ENCODE measurements around the gene ZNF830. TPM values are rescaled to one million over a fixed set of nuclear protein-coding genes. Genes with fewer than 3 reads are reported as not detected.
A peak's percentile ranks its signal among the peaks of the same experiment; 100 is the strongest.
"Not testable (repeated sequence)": the region's sequence is repeated elsewhere in the genome, so short reads cannot be mapped to it uniquely, and the experiment has no call there.

Gene ZNF830
- 10 to 100 TPM; 27.0 to 30.7 (median 30.5) TPM for polyA plus RNA-seq (ENCODE audit: insufficient read length in 3 of 3)

- peak; percentile 95 to 97 (median 96) for DNase-seq (ENCODE audit: low read depth in 3 of 3, low spot score in 2 of 3)
Observed at GRCh38 chr17:34961093-34961911, at the start of gene ZNF830, which contains the start of gene CCT6B. ZNF830 (plus strand) TSS chr17:34961540; CDS start chr17:34961567, 27 bp downstream. CCT6B (minus strand) TSS chr17:34961460; CDS start chr17:34961393, 67 bp downstream.

GRCh38 chr17:34913001-34913400, 48.3 kb upstream of the ZNF830 start:
- no peak for DNase-seq (ENCODE audit: low read depth in 3 of 3, low spot score in 2 of 3)

- DNase-seq (ENCODE audit: low read depth in 3 of 3, low spot score in 2 of 3): no peak
Observed at GRCh38 chr17:34916120-34916519, 45.2 kb upstream of the ZNF830 start.

DNA sequence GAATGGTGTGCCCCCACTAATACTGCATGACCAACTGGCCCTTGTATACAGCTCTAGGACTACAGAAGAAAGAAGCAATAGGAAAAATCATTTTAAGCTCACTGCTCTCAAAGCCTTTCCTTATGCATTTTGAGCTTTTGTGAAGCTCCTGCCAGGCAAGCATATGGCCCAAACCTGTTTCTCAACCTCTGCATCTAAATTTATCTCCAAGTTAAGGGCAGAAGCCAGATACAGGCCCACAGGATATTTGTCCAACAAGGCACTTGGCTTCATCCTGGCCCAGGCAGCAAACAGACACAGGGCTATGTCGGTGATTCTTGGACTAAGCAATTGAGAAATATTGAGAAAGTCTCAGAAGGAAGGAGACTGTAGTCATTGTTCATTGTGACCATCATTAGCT, 44.0 kb upstream of the ZNF830 start:
- DNase-seq (ENCODE audit: low read depth in 3 of 3, low spot score in 2 of 3): no peak

DNA sequence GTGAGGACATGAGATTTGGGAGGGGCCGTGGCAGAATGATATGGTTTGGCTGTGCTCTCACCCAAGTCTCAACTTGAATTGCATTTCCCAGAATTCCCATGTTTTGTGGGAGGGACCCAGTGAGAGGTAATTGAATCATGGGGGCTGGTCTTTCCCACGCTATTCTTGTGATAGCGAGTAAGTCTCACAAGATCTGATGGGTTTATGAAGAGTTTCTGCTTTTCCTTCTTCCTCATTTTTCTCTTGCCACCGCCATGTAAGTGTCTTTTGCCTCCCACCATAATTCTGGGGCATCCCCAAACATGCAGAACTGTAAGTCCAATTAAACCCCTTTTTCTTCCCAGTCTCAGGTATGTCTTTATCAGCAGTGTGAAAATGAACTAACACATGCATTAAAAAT, 40.7 kb upstream of the ZNF830 start:
- no peak for DNase-seq (ENCODE audit: low read depth in 3 of 3, low spot score in 2 of 3)

- no peak for DNase-seq (ENCODE audit: low read depth in 3 of 3, low spot score in 2 of 3)
Observed at GRCh38 chr17:34926661-34927060, 34.7 kb upstream of the ZNF830 start.

DNA sequence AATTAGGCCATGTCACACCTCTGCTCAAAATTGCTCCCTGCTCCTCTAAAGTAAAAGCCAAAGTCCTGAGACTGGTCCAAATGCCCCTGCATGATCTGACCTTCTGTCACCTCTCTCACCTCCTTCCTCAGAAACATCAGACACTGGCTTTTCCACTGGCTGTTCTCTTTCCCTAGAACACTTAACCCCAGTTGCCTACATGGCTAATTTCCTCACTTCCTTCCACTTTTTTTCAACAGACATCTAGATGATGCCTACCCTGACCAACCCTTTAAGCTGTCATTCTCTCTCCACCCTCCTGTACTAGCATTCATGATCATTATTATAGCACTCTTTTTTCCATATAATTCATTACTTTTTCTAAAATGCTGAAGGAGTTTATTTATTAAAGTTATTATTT, 31.1 kb upstream of the ZNF830 start:
- DNase-seq (ENCODE audit: low read depth in 3 of 3, low spot score in 2 of 3): no peak

DNA sequence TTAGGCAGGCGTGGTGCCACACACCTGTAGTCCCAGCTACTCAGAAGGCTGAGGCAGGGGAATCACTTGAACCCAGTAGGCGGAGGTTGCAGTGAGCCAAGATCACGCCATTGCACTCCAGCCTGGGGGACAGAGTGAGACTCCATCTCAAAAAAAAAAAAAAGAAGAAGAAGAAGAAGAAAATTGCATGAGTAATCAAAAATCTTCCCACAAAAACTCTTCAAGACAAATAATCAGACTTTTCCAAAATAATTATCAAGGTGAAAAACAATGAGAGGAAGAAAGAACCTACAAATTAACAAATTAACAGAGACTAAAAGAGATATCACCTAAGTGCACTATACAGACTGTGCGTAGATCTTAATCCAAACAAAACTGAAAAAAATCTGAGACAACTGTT, 10.6 kb upstream of the ZNF830 start:
- DNase-seq (ENCODE audit: low read depth in 3 of 3, low spot score in 2 of 3): not testable (repeated sequence)

DNA sequence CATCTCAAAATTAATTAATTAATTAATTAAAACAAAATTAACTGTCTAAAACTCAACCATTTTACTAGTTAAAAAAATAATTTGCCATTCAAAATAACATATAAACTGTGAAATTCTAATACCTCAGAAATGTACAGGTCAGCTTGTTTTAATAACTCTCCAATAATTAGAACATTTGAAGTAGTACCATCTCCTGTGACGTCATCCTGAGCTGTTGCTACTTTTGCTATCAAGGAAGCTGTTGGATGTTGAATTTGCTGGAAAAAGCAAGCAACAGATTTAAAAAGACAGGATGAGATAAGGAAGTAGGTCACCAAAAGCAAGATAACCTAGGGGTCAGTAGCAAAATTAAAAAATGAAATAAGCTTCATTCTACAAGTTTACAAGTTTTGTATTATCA, 2.9 kb upstream of the ZNF830 start:
- DNase-seq (ENCODE audit: low read depth in 3 of 3, low spot score in 2 of 3): no peak

GRCh38 chr17:34974179-34974578, 12.8 kb downstream of the ZNF830 start:
- no peak for DNase-seq (ENCODE audit: low read depth in 3 of 3, low spot score in 2 of 3)

GRCh38 chr17:34974794-34975785, 13.8 kb downstream of the ZNF830 start:
- DNase-seq (ENCODE audit: low read depth in 3 of 3, low spot score in 2 of 3): no peak

DNA sequence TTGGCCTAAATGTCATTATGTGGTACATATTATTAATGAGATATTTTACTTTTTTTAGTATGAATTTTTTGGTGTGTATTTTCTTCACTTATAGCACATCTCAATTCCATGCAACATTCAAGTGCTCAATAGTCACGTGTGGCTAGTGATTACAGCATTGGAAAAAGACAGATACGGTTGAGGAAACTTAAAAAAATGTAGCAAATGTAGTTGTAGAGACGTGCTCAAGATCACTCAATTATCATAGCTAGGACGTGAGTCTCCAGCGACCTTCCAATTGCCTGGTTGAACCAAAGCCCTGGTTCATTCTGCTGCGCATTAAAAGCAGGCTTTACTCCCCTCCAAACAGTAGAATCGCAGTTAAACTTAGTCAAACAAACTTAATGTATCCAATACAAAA, 17.8 kb downstream of the ZNF830 start:
- no peak for DNase-seq (ENCODE audit: low read depth in 3 of 3, low spot score in 2 of 3)

DNA sequence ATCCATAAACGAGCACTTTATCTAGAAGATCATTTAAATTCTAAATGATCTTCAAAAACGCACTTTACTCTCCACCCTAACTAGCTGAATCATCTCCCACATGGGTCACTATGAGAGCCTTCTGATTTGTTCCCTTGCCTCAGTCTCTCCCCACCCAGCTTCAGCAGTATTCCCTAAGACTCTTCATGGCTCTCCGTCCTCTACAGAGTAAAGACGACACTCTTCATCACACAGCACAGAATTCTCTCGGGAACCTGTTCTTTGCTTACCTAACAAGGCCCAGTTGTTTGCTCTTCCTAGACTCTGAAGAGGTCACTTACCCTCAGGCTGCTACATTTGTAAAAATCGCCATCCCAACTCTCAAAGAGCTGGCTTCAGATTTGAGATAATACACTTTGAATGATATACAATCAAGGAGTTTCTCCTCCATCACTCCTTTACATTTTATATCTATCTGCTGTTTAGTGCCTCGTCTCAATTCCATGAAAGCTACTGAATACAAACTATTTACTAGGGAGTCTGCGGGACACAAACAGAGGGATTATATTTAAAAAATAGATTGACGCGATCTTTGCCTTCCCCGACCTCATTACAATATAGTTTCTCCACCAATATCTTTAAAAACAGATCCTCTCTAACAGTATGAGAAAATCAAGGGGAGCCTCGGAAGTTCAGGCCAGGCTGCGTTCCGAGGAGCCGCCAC, 18.5 kb downstream of the ZNF830 start:
- DNase-seq (ENCODE audit: low read depth in 3 of 3, low spot score in 2 of 3): no peak

GRCh38 chr17:34980353-34980680, 19.0 kb downstream of the ZNF830 start, which contains the start of gene LIG3:
LIG3 (plus strand) TSS chr17:34980512; CDS start chr17:34983006, 2,494 bp downstream.
- peak; percentile 74 to 90 (median 89) for DNase-seq (ENCODE audit: low read depth in 3 of 3, low spot score in 2 of 3)

DNA sequence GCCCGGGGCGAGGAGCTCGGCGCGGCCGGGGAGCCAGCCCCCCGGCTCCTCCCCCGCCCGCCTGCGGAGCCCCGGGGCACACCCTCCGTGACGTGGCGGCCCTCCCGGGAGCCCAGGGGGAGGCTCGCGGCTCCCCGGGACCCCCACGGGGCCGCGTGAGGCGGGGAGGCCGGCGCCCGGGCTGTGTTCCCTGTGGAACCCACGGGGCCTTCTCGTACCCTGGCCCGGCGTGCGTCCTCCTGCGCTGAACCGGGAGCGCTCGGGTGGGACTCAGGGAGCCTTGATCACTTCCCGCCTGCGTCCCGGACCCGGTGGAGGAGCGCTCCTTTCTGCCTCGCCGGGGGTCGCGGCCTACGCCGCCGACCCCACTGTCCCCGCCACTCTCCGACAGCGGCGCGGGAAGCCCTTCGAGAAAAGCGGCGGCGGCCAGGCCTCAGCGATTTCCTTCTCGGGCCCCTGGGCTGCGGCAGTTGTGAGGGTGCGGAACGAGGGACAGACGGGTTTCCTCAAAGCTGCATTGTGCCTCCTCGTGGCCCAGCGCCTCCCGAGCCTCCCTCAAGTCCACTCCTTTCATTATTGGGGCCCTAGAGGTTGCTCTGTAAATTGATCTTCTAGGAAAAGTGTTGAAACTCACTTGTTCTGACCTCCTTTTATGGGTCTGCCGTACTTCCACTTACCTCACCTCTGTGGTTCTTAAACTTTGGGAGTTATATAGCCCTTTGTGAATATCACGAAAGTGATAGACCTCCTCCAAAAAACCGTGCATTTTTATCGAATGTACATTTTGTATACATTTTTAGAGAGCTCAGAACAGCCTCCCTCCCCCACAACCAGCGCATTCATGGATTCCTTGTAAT, 19.6 kb downstream of the ZNF830 start:
- DNase-seq (ENCODE audit: low read depth in 3 of 3, low spot score in 2 of 3): peak in 2 of 3 donors; percentile 60 to 69

GRCh38 chr17:34981538-34982241, 20.4 kb downstream of the ZNF830 start:
- no peak for DNase-seq (ENCODE audit: low read depth in 3 of 3, low spot score in 2 of 3)

GRCh38 chr17:34987232-34987631, 25.9 kb downstream of the ZNF830 start:
- no peak for DNase-seq (ENCODE audit: low read depth in 3 of 3, low spot score in 2 of 3)

DNA sequence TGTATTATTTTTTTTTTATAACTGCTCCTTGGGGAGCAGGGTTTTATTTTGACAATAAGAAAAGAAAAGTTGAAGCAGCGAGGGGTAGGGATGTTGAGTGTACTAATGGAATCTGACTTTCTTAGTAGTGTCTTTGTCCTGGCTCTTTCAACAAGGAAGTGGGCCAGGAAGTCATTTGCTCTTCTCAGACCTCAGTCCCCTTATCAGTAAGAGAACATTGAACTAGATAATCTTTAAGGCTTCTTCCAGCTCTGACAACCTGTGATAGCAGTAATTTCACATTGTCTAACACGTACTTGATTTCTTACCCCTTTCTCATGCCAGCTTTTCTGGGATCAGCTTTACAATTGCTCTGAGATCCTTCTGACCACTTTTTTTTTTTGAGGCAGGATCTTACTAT, 27.3 kb downstream of the ZNF830 start:
- no peak for DNase-seq (ENCODE audit: low read depth in 3 of 3, low spot score in 2 of 3)

DNA sequence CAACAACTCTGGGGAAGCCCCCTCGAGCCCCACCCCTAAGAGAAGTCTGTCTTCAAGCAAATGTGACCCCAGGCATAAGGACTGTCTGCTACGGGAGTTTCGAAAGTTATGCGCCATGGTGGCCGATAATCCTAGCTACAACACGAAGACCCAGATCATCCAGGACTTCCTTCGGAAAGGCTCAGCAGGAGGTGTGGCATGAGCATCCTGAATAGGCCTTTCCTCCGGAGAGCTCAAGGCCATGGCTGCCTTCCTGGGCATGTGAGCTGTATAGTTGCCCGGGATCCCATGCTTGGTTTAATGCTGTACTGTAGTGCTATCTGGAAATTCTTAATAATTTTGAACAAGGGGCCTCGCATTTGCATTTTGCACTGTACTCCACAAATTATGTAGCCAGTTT, 28.1 kb downstream of the ZNF830 start:
- no peak for DNase-seq (ENCODE audit: low read depth in 3 of 3, low spot score in 2 of 3)
